ENCODE data around the gene NLGN1. TPM values are rescaled to one million over a fixed set of nuclear protein-coding genes. Genes with fewer than 3 reads are reported as not detected.

NLGN1 gene
- total and polyA plus RNA-seq, 11 donors, result 1.8 to 27.6 (median 15.5) TPM

DNA sequence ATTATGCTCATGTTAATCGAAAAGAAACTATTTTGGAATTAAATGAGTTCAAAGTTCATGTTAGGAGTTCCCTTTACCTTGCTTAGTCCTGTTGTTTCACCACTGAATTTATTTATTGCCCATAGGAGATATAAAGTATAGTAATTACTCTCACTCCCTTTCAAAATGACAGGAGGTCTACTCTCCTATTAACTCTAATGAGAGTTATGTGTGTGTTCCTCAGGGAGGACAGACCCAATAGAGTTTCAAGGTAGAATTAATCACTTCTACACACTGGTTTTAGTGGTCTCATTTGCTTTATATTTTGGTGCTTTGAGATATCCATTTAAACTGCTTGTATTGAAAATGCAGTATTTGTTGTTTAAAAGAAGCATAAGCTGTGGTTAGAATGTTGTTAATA lies 398.9 kb downstream of the NLGN1 start:
- WGBS, 4 donors, result 79 to 93% (median 85%) methylated on average over 1 of the region's 1 CpG
- Histone ChIP-seq H3K27me3 (no peaks in the 10 kb centered on the region), H3K27ac (no peak overlapping the region), H3K4me1 (no peaks in the 10 kb centered on the region), H3K9me3 (no peaks in the 10 kb centered on the region), H3K4me3 (no peak overlapping the region), H3K36me3 (no peaks in the 10 kb centered on the region)
- TF ChIP-seq POLR2A (IDR thresholded peaks at IDR 0.05) (no peak), CTCF (IDR thresholded peaks at IDR 0.05) (no peak)
- intact Hi-C loops (cut with DNase I), result no loop called here
- ATAC-seq (no peak), DNase-seq (no peak)

- WGBS, 4 donors, result 70 to 84% (median 74%) methylated on average over 3 of the region's 3 CpGs
- ATAC-seq (no peak), DNase-seq (no peak)
- H3K4me1 ChIP-seq, result no peaks in the 10 kb centered on the region
- H3K9me3 ChIP-seq, result no peaks in the 10 kb centered on the region
- H3K36me3 ChIP-seq, result no peaks in the 10 kb centered on the region
- TF ChIP-seq POLR2A (IDR thresholded peaks at IDR 0.05), result no peak
- no peaks in the 10 kb centered on the region for H3K27me3 ChIP-seq
- intact Hi-C loops (cut with DNase I), result no loop called here
- no peak overlapping the region for H3K27ac ChIP-seq
- no peak overlapping the region for H3K4me3 ChIP-seq
Observed at GRCh38 chr3:173796890-173797289, 399.3 kb downstream of the NLGN1 start.

GRCh38 chr3:173799060-173799816 lies 401.7 kb downstream of the NLGN1 start:
- ATAC-seq, result no peak
- 68 to 75% (median 73%) methylated on average over 4 of the region's 4 CpGs for WGBS, 4 donors
- no peak for DNase-seq
- Histone ChIP-seq H3K9me3 (no peaks in the 10 kb centered on the region), H3K4me1 (no peaks in the 10 kb centered on the region), H3K27ac (no peak overlapping the region), H3K36me3 (no peaks in the 10 kb centered on the region), H3K4me3 (no peak overlapping the region), H3K27me3 (no peaks in the 10 kb centered on the region)
- intact Hi-C loops (cut with DNase I), result no loop called here
- TF ChIP-seq POLR2A (IDR thresholded peaks at IDR 0.05), result no peak
- no peak for TF ChIP-seq CTCF (IDR thresholded peaks at IDR 0.05)

- Histone ChIP-seq H3K27ac (no peak overlapping the region), H3K4me1 (no peaks in the 10 kb centered on the region), H3K36me3 (no peaks in the 10 kb centered on the region), H3K27me3 (no peaks in the 10 kb centered on the region), H3K9me3 (no peaks in the 10 kb centered on the region), H3K4me3 (no peak overlapping the region)
- intact Hi-C loops (cut with DNase I), result no loop called here
- TF ChIP-seq POLR2A (IDR thresholded peaks at IDR 0.05) (no peak), CTCF (IDR thresholded peaks at IDR 0.05) (no peak)
- DNase-seq, result no peak
- 70 to 77% (median 73%) methylated on average over 2 of the region's 2 CpGs for WGBS, 4 donors
- ATAC-seq, result no peak
Observed at GRCh38 chr3:173800154-173800553, 402.6 kb downstream of the NLGN1 start.

DNA sequence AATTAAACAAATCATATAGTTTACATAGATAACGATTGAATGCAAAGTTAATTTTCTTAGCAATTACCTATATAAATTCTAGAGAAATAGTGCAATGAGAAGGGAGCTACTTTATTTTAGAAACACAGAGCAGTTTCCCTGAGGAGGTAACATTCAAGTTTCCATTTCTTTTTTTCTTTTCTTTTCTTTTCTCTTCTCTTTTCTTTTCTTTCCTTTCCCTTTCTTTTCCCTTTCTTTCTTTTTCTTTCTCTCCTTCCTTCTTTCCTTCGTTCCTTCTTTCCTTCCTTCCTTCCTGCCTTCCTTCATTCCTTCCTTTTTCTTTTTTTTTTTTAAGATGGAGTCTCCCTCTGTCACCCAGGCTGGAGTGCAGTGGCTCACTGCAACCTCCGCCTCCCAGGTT lies 417.3 kb downstream of the NLGN1 start:
- no peak overlapping the region for H3K27ac ChIP-seq

More for the DNA sequence above, 417.3 kb downstream of the NLGN1 start:
- Histone ChIP-seq H3K4me3 (no peak overlapping the region), H3K9me3 (no peaks in the 10 kb centered on the region), H3K27me3 (no peaks in the 10 kb centered on the region), H3K4me1 (no peaks in the 10 kb centered on the region), H3K36me3 (no peaks in the 10 kb centered on the region)
- TF ChIP-seq POLR2A (IDR thresholded peaks at IDR 0.05), result no peak
- no peak for TF ChIP-seq CTCF (IDR thresholded peaks at IDR 0.05)
- WGBS, 4 donors, result 86 to 91% (median 87%) methylated on average over 3 of the region's 3 CpGs
- DNase-seq, result no peak
- intact Hi-C loops (cut with DNase I), result no loop called here
- no peak for ATAC-seq

Measured in heart left ventricle (tissue), 16 donors.